CD4-positive, alpha-beta memory T cell (primary cell): ENCODE measurements around the gene MOV10. TPM values are rescaled to one million over a fixed set of nuclear protein-coding genes. Genes with fewer than 3 reads are reported as not detected.

Experiments used
- CTCF ChIA-PET: fragments of 350-600 bp; sonication (Branson Sonifier 250); formaldehyde crosslinking; loops from one replicate; lab custom pipeline; 2021; ENCODE audit warnings: inconsistent platforms; ENCODE audit not compliant: partially characterized antibody; lab: Charles Lee
- POLR2A ChIA-PET: fragments of 350-600 bp; sonication (Branson Sonifier 250); formaldehyde crosslinking; loops from one replicate; lab custom pipeline; 2021; ENCODE audit not compliant: partially characterized antibody; lab: Charles Lee
- DNase-seq, 5 donors: peaks; one replicate each; pipeline versions ENCODE4 v3.0.0 to v3.0.0-alpha.2; 2020 to 2022; ENCODE audit warnings: mixed read lengths in 1 of 5
- H3K27ac ChIP-seq: one replicate; pipeline ENCODE4 v1.7.0; 2013; ENCODE audit warnings: low read depth, low read length
- H3K27me3 ChIP-seq: 2 replicates; pipeline ENCODE4 v1.7.0; 2013; ENCODE audit warnings: mild to moderate bottlenecking, low read length, moderate library complexity; ENCODE audit not compliant: insufficient read depth
- H3K36me3 ChIP-seq: 2 replicates; pipeline ENCODE4 v1.7.0; 2013; ENCODE audit warnings: mild to moderate bottlenecking, low read length, moderate library complexity; ENCODE audit not compliant: insufficient read depth
- H3K4me1 ChIP-seq: 2 replicates; pipeline ENCODE4 v1.7.0; 2013; ENCODE audit warnings: mild to moderate bottlenecking, low read length, moderate library complexity; ENCODE audit not compliant: insufficient read depth
- H3K4me3 ChIP-seq, 2 donors: one replicate each; pipeline ENCODE4 v1.7.0; 2013; ENCODE audit warnings: low read length in 2 of 2, mild to moderate bottlenecking in 1 of 2
- H3K9me3 ChIP-seq, 2 donors: one replicate each; pipeline ENCODE4 v1.7.0; 2013; ENCODE audit warnings: low read length in 2 of 2, control low read depth in 1 of 2; ENCODE audit not compliant: control insufficient read depth in 1 of 2
- H3K27ac Mint-ChIP-seq, 7 donors: one replicate each; pipeline ENCODE4 v1.8.0; 2020 to 2021; ENCODE audit warnings: mixed read lengths in 7 of 7, mild to moderate bottlenecking in 6 of 7, inconsistent platforms in 3 of 7, moderate library complexity in 3 of 7
- H3K27me3 Mint-ChIP-seq, 2 donors: one replicate each; pipeline ENCODE4 v1.8.0; 2020 to 2021; ENCODE audit warnings: mixed read lengths in 2 of 2
- H3K36me3 Mint-ChIP-seq, 2 donors: one replicate each; pipeline ENCODE4 v1.8.0; 2020 to 2021; ENCODE audit warnings: mixed read lengths in 2 of 2, inconsistent platforms in 1 of 2, mild to moderate bottlenecking in 1 of 2
- H3K4me1 Mint-ChIP-seq, 4 donors: one replicate each; pipeline ENCODE4 v1.8.0; 2020 to 2021; ENCODE audit warnings: mixed read lengths in 4 of 4, mild to moderate bottlenecking in 1 of 4
- H3K4me3 Mint-ChIP-seq, 8 donors: one replicate each; pipeline ENCODE4 v1.8.0; 2020 to 2021; ENCODE audit warnings: mixed read lengths in 8 of 8, mild to moderate bottlenecking in 7 of 8, moderate library complexity in 6 of 8, inconsistent platforms in 3 of 8
- H3K9me3 Mint-ChIP-seq, 8 donors: one replicate each; pipeline ENCODE4 v1.8.0; 2020 to 2021; ENCODE audit warnings: mixed read lengths in 8 of 8, mild to moderate bottlenecking in 5 of 8, inconsistent platforms in 3 of 8, moderate library complexity in 1 of 8
- intact Hi-C: fragments of 100-400 bp; cut with micrococcal nuclease; formaldehyde crosslinking; loops from one replicate; pipeline ENCODE4 v1.15.1; 2023
- polyA plus RNA-seq, 2 donors: library from polyadenylated mRNA; unstranded; fragments of 300-500 nt; fragmentation: Illumina TruSeq; gene quantifications; one replicate each; pipeline ENCODE4 v1.2.3, GENCODE V29; 2021
- total RNA-seq, 2 experiments: library from RNA; stranded (reverse); gene quantifications; one replicate each; pipeline ENCODE4 v1.2.3, GENCODE V29; 2021

The MOV10 gene
- total and polyA plus RNA-seq, 4 experiments from 2014 or later: 21.8 to 96.1 (median 67.1) TPM

- Histone ChIP-seq H3K4me1 (peaks cover 32% of the 10 kb centered on the region), H3K9me3 (no peaks in the 10 kb centered on the region), H3K27ac (no peak overlapping the region), H3K4me3 (no peak overlapping the region), H3K36me3 (peaks cover 45% of the 10 kb centered on the region), H3K27me3 (no peaks in the 10 kb centered on the region)
- intact Hi-C loops: no loop called here
- Mint-ChIP-seq H3K27me3 (no peaks in the 10 kb centered on the region), H3K27ac (peak overlapping the region in 4 of 7 donors; percentile 11 to 35 (median 22)), H3K4me1 (peaks cover 14 to 41% (median 27%) of the 10 kb centered on the region in 4 donors), H3K36me3 (peaks cover 17 to 68% of the 10 kb centered on the region in 2 donors), H3K4me3 (no peak overlapping the region), H3K9me3 (no peaks in the 10 kb centered on the region)
- ChIA-PET CTCF (interaction anchor here (1.9 kb wide), 1 partner anchor 19 kb away, joined by 9 read pairs; no protein-coding TSS in a partner anchor), POLR2A (interaction anchor here (0.5 to 1.6 kb wide), 3 partner anchors 17 to 382 kb away, joined by 3 to 5 read pairs (median 4); partner anchors contain the start of genes MOV10 and PPM1J)
- no peak for DNase-seq
These were observed 23.3 kb downstream of the MOV10 start for GRCh38 chr1:112697781-112698201.

GRCh38 chr1:112698366-112699310 is 24.2 kb downstream of the MOV10 start:
- Mint-ChIP-seq H3K4me1 (peaks cover 14 to 47% (median 30%) of the 10 kb centered on the region in 4 donors), H3K36me3 (peaks cover 13 to 63% of the 10 kb centered on the region in 2 donors)

GRCh38 chr1:112699425-112700144 is 25.1 kb downstream of the MOV10 start:
- Mint-ChIP-seq H3K27ac (peak overlapping the region; percentile 82 to 92 (median 84)), H3K36me3 (peaks cover 13 to 60% of the 10 kb centered on the region in 2 donors), H3K27me3 (no peaks in the 10 kb centered on the region), H3K4me1 (peaks cover 19 to 56% (median 37%) of the 10 kb centered on the region in 4 donors), H3K9me3 (no peaks in the 10 kb centered on the region), H3K4me3 (no peak overlapping the region)
- no peak for DNase-seq
- H3K36me3 ChIP-seq: peaks cover 30% of the 10 kb centered on the region
- peaks cover 39% of the 10 kb centered on the region for H3K4me1 ChIP-seq
- no peak overlapping the region for H3K4me3 ChIP-seq
- POLR2A ChIA-PET: interaction anchor here (1.2 to 6.3 kb wide), 3 partner anchors 15 to 81 kb away, joined by 5 to 44 read pairs (median 5); partner anchors contain the start of genes CAPZA1, MOV10, PPM1J and ST7L
- intact Hi-C loops: loop anchor here (1.0 kb wide), 1 partner anchor 24 kb away; no protein-coding TSS in a partner anchor
- CTCF ChIA-PET: interaction anchor here (1.2 to 1.8 kb wide), 4 partner anchors 9 to 198 kb away, joined by 4 to 7 read pairs (median 6); partner anchors contain the start of gene PPM1J
- no peaks in the 10 kb centered on the region for H3K9me3 ChIP-seq
- no peaks in the 10 kb centered on the region for H3K27me3 ChIP-seq
- no peak overlapping the region for H3K27ac ChIP-seq

More at GRCh38 chr1:112698366-112699310, 24.2 kb downstream of the MOV10 start:
- intact Hi-C loops: no loop called here
- Histone ChIP-seq H3K27ac (no peak overlapping the region), H3K27me3 (no peaks in the 10 kb centered on the region), H3K9me3 (no peaks in the 10 kb centered on the region), H3K4me1 (peaks cover 32% of the 10 kb centered on the region), H3K4me3 (no peak overlapping the region), H3K36me3 (peaks cover 40% of the 10 kb centered on the region)
- Mint-ChIP-seq H3K4me3 (no peak overlapping the region), H3K27ac (peak overlapping the region in 6 of 7 donors; percentile 52 to 84 (median 79)), H3K9me3 (no peaks in the 10 kb centered on the region), H3K27me3 (no peaks in the 10 kb centered on the region)
- CTCF ChIA-PET: interaction anchor here (1.2 to 1.9 kb wide), 3 partner anchors 9 to 20 kb away, joined by 4 to 9 read pairs (median 6); a partner anchor contains a TSS
- POLR2A ChIA-PET: interaction anchor here (1.5 to 1.6 kb wide), 2 partner anchors 16 to 24 kb away, joined by 3 to 5 read pairs; partner anchors contain the start of genes MOV10 and PPM1J
- no peak for DNase-seq

GRCh38 chr1:112700290-112701226 is 26.1 kb downstream of the MOV10 start:
- Mint-ChIP-seq H3K9me3 (no peaks in the 10 kb centered on the region), H3K4me3 (peak overlapping the region in 3 of 8 donors; percentile 29 to 39 (median 34)), H3K27me3 (no peaks in the 10 kb centered on the region), H3K4me1 (peaks cover 29 to 65% (median 47%) of the 10 kb centered on the region in 4 donors), H3K36me3 (peaks cover 13 to 52% of the 10 kb centered on the region in 2 donors), H3K27ac (peak overlapping the region; percentile 82 to 94 (median 84))
- DNase-seq: peak; percentile 44 to 80 (median 45)
- intact Hi-C loops: loop anchor here (1.0 kb wide), 1 partner anchor 25 kb away; no protein-coding TSS in a partner anchor
- Histone ChIP-seq H3K4me1 (peaks cover 49% of the 10 kb centered on the region), H3K4me3 (no peak overlapping the region), H3K27me3 (no peaks in the 10 kb centered on the region), H3K9me3 (no peaks in the 10 kb centered on the region), H3K27ac (peak overlapping the region; percentile 40), H3K36me3 (peaks cover 24% of the 10 kb centered on the region)
- CTCF ChIA-PET: interaction anchor here (1.5 to 1.8 kb wide), 2 partner anchors 15 to 199 kb away, joined by 6 to 7 read pairs; partner anchors contain the start of gene PPM1J
- POLR2A ChIA-PET: interaction anchor here (0.7 to 6.3 kb wide), 3 partner anchors 14 to 82 kb away, joined by 3 to 44 read pairs (median 5); partner anchors contain the start of genes CAPZA1, PPM1J and ST7L

GRCh38 chr1:112701227-112702066 is 27.0 kb downstream of the MOV10 start:
- Mint-ChIP-seq H3K9me3 (no peaks in the 10 kb centered on the region), H3K4me3 (peak overlapping the region in 4 of 8 donors; percentile 7 to 27 (median 22)), H3K36me3 (peaks cover 13 to 45% of the 10 kb centered on the region in 2 donors), H3K27ac (peak overlapping the region; percentile 81 to 94 (median 84)), H3K27me3 (no peaks in the 10 kb centered on the region), H3K4me1 (peaks cover 33 to 74% (median 55%) of the 10 kb centered on the region in 4 donors)
- peak overlapping the region; percentile 40 for H3K27ac ChIP-seq
- POLR2A ChIA-PET: interaction anchor here (1.2 to 6.3 kb wide), 4 partner anchors 13 to 83 kb away, joined by 4 to 44 read pairs (median 18); partner anchors contain the start of genes CAPZA1, MOV10, PPM1J and ST7L
- DNase-seq: no peak
- H3K9me3 ChIP-seq: no peaks in the 10 kb centered on the region
- no peaks in the 10 kb centered on the region for H3K27me3 ChIP-seq
- peaks cover 57% of the 10 kb centered on the region for H3K4me1 ChIP-seq
- CTCF ChIA-PET: interaction anchor here (1.5 to 4.6 kb wide), 4 partner anchors 14 to 310 kb away, joined by 6 to 54 read pairs (median 6); partner anchors contain the start of gene PPM1J
- intact Hi-C loops: no loop called here
- no peak overlapping the region for H3K4me3 ChIP-seq
- H3K36me3 ChIP-seq: peaks cover 20% of the 10 kb centered on the region
